Measurements from ENCODE around the gene CYRIA. TPM values are rescaled to one million over a fixed set of nuclear protein-coding genes. Genes with fewer than 3 reads are reported as not detected.

Gene CYRIA
- total RNA-seq, 1 donor from 2014 or later, result 1.0 TPM

DNA sequence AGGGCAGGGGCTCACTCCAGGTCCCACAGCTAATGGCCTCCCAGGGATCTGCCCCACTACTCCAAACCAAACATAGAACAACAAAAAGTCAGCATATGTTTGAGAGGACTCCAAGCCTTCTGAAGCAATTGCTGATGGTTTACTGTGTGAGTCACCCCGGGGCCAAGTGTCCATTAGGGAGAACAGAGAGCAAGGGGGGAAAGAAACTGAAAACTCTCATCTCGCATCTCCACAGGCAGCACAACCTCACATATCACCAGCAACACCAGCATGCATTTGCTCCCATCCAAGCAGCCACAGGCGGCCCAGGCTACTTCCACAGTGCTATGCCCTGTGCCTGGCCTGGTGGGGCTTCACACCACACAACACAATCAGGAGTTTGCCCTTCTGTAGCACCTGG is 39.1 kb downstream of the CYRIA start:
- Mint-ChIP-seq H3K36me3 (peaks cover 5% of the 10 kb centered on the region), H3K9me3 (peaks cover 3% of the 10 kb centered on the region), H3K27me3 (ENCODE audit: insufficient read depth, low read depth) (peaks cover 3% of the 10 kb centered on the region), H3K4me1 (peaks cover 41% of the 10 kb centered on the region), H3K27ac (peak overlapping the region; percentile 59), H3K4me3 (no peak overlapping the region)
- Histone ChIP-seq H3K36me3 (no peaks in the 10 kb centered on the region), H3K4me2 (no peak overlapping the region), H4K20me1 (ENCODE audit: low read depth) (no peaks in the 10 kb centered on the region), H3K4me3 (no peak overlapping the region), H3K27me3 (no peaks in the 10 kb centered on the region), H3K79me2 (ENCODE audit: low read depth) (no peaks in the 10 kb centered on the region), H3K4me1 (peaks cover 15% of the 10 kb centered on the region), H3K9ac (no peak overlapping the region), H3F3A (ENCODE audit: low read depth) (no peaks in the 10 kb centered on the region), H2AFZ (replicated peaks) (no peak overlapping the region), H3K9me3 (ENCODE audit: low read depth) (no peaks in the 10 kb centered on the region), H3K27ac (no peak overlapping the region)
- no peak for TF ChIP-seq EZH2 (IDR thresholded peaks at IDR 0.05)
- DNase-seq (ENCODE audit: low spot score), result no peak

DNA sequence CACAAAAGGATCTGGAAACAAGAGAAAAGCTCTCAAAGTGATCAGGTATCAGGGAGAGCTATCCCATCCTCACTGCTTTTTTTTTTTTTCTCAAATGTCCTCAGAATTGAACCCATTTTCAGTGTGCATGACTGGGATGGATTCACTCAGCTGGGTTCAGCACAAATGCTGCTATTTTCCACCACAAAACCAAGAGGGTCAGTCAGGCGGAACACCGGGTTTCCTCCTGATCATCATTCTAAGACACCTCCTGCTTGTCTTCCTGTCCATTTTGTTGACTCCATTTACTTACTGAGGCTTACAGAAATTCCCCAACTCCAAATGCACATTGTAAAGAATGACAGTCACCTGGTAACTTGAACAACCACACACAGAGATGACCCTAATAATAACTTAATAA is 39.9 kb downstream of the CYRIA start:
- Histone ChIP-seq H2AFZ (replicated peaks) (peak overlapping the region; percentile 87), H3K36me3 (no peaks in the 10 kb centered on the region), H3K4me3 (no peak overlapping the region), H3K27me3 (no peaks in the 10 kb centered on the region), H3K4me2 (peak overlapping the region; percentile 33), H3K9ac (no peak overlapping the region), H3K27ac (no peak overlapping the region), H3K4me1 (peaks cover 15% of the 10 kb centered on the region), H3K79me2 (ENCODE audit: low read depth) (no peaks in the 10 kb centered on the region), H3F3A (ENCODE audit: low read depth) (no peaks in the 10 kb centered on the region), H3K9me3 (ENCODE audit: low read depth) (no peaks in the 10 kb centered on the region), H4K20me1 (ENCODE audit: low read depth) (no peaks in the 10 kb centered on the region)
- Mint-ChIP-seq H3K4me1 (peaks cover 41% of the 10 kb centered on the region), H3K4me3 (no peak overlapping the region), H3K27ac (no peak overlapping the region), H3K36me3 (peaks cover 5% of the 10 kb centered on the region), H3K27me3 (ENCODE audit: insufficient read depth, low read depth) (peaks cover 3% of the 10 kb centered on the region), H3K9me3 (peaks cover 4% of the 10 kb centered on the region)
- DNase-seq (ENCODE audit: low spot score), result no peak
- TF ChIP-seq EZH2phosphoT487 (IDR thresholded peaks at IDR 0.05) (no peak), EZH2 (IDR thresholded peaks at IDR 0.05) (no peak)
- TF ChIP-seq, protein P1, sequence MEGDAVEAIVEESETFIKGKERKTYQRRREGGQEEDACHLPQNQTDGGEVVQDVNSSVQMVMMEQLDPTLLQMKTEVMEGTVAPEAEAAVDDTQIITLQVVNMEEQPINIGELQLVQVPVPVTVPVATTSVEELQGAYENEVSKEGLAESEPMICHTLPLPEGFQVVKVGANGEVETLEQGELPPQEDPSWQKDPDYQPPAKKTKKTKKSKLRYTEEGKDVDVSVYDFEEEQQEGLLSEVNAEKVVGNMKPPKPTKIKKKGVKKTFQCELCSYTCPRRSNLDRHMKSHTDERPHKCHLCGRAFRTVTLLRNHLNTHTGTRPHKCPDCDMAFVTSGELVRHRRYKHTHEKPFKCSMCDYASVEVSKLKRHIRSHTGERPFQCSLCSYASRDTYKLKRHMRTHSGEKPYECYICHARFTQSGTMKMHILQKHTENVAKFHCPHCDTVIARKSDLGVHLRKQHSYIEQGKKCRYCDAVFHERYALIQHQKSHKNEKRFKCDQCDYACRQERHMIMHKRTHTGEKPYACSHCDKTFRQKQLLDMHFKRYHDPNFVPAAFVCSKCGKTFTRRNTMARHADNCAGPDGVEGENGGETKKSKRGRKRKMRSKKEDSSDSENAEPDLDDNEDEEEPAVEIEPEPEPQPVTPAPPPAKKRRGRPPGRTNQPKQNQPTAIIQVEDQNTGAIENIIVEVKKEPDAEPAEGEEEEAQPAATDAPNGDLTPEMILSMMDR (IDR thresholded peaks at IDR 0.05), result no peak

DNA sequence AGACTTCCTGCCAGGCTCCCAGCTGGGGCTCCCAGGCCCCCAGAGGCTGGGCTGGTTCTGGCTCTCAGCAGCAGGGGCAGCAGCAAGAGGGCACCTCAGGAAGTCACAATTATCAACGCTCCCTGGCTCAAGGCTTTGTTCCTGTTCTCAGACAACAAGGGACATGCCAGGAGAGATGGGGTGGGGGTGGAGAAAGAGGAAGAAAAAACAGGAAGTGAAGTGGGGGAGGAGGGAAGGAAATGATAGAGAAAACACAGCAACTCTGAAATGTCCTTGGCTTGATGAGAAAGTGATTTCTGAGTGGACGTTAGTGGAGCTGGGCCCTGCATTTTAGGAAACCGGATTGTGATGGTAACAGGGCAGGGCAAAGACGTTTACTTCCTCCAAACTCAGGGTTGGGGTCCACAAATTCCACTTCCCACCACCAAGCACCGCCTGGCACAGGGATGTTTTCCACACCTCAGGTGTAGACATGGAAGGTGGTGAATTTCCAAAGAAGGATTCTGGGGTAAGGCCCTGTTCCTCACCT is 40.4 kb downstream of the CYRIA start:
- peak overlapping the region; percentile 42 for H3K27ac Mint-ChIP-seq
- H3K4me3 Mint-ChIP-seq, result no peak overlapping the region
- peak overlapping the region; percentile 33 for H3K4me2 ChIP-seq
- no peaks in the 10 kb centered on the region for H3F3A ChIP-seq (ENCODE audit: low read depth)
- H3K36me3 Mint-ChIP-seq, result peaks cover 5% of the 10 kb centered on the region
- H3K9ac ChIP-seq, result no peak overlapping the region
- H4K20me1 ChIP-seq (ENCODE audit: low read depth), result no peaks in the 10 kb centered on the region
- no peaks in the 10 kb centered on the region for H3K9me3 ChIP-seq (ENCODE audit: low read depth)
- H3K27me3 ChIP-seq, result no peaks in the 10 kb centered on the region
- H3K36me3 ChIP-seq, result no peaks in the 10 kb centered on the region
- peak overlapping the region; percentile 87 for H2AFZ ChIP-seq (replicated peaks)
- H3K9me3 Mint-ChIP-seq, result peaks cover 4% of the 10 kb centered on the region
- no peak for DNase-seq (ENCODE audit: low spot score)
- no peaks in the 10 kb centered on the region for H3K79me2 ChIP-seq (ENCODE audit: low read depth)
- H3K4me1 ChIP-seq, result peaks cover 15% of the 10 kb centered on the region
- H3K27me3 Mint-ChIP-seq (ENCODE audit: insufficient read depth, low read depth), result peaks cover 3% of the 10 kb centered on the region
- peaks cover 41% of the 10 kb centered on the region for H3K4me1 Mint-ChIP-seq
- H3K27ac ChIP-seq, result no peak overlapping the region
- H3K4me3 ChIP-seq, result no peak overlapping the region
- TF ChIP-seq EZH2phosphoT487 (IDR thresholded peaks at IDR 0.05), result no peak
- no peak for TF ChIP-seq EZH2 (IDR thresholded peaks at IDR 0.05)
- TF ChIP-seq, protein P1 (IDR thresholded peaks at IDR 0.05), result no peak

DNA sequence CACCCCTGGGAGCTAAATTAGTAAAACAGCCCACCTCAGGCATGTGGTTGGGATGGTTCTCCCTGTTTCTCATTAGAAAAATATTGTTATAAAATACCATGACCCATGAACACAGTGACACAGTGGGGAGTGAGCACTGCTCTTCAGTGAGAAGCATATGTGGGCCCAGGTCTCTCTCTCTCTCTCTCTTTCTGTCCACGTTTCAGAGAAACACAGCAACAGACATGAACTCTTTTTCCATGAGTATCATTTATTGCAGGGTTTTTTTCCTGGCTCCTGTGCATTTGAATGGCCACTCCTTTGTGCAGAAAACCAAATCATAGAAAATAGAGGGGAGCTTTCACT is 41.2 kb downstream of the CYRIA start:
- H3K4me1 Mint-ChIP-seq, result peaks cover 38% of the 10 kb centered on the region
- peaks cover 3% of the 10 kb centered on the region for H3K27me3 Mint-ChIP-seq (ENCODE audit: insufficient read depth, low read depth)
- H3K27ac Mint-ChIP-seq, result no peak overlapping the region
- Histone ChIP-seq H3K27me3 (no peaks in the 10 kb centered on the region), H3K4me2 (no peak overlapping the region), H3K4me3 (no peak overlapping the region), H3F3A (ENCODE audit: low read depth) (no peaks in the 10 kb centered on the region), H3K9me3 (ENCODE audit: low read depth) (no peaks in the 10 kb centered on the region), H3K36me3 (no peaks in the 10 kb centered on the region), H4K20me1 (ENCODE audit: low read depth) (no peaks in the 10 kb centered on the region), H3K9ac (no peak overlapping the region), H3K27ac (no peak overlapping the region), H3K79me2 (ENCODE audit: low read depth) (no peaks in the 10 kb centered on the region), H2AFZ (replicated peaks) (no peak overlapping the region), H3K4me1 (peaks cover 13% of the 10 kb centered on the region)
- TF ChIP-seq EZH2 (IDR thresholded peaks at IDR 0.05) (no peak), EZH2phosphoT487 (IDR thresholded peaks at IDR 0.05) (no peak)
- TF ChIP-seq, protein P1 (IDR thresholded peaks at IDR 0.05), result no peak
- no peak overlapping the region for H3K4me3 Mint-ChIP-seq
- peaks cover 5% of the 10 kb centered on the region for H3K36me3 Mint-ChIP-seq
- no peak for DNase-seq (ENCODE audit: low spot score)
- H3K9me3 Mint-ChIP-seq, result peaks cover 4% of the 10 kb centered on the region

Data from neural progenitor cell (in vitro differentiated cells).